DND-41 (cell line): ENCODE data around the gene PID1.

Experiments
- EZH2 ChIP-seq: IDR thresholded peaks from 3 replicates; pipeline ENCODE4 v1.6.1; 2012; ENCODE audit warnings: borderline replicate concordance, low read depth, mild to moderate bottlenecking, moderate library complexity, low read length, inconsistent platforms; ENCODE audit not compliant: severe bottlenecking
- TF ChIP-seq, protein P1 (sequence below): IDR thresholded peaks from 2 replicates; pipeline ENCODE4 v1.5.1; 2012; ENCODE audit warnings: borderline replicate concordance, low read length, moderate library complexity, mild to moderate bottlenecking; ENCODE audit not compliant: poor library complexity, severe bottlenecking; ENCODE audit errors: extremely low read depth

- TF ChIP-seq, protein P1, sequence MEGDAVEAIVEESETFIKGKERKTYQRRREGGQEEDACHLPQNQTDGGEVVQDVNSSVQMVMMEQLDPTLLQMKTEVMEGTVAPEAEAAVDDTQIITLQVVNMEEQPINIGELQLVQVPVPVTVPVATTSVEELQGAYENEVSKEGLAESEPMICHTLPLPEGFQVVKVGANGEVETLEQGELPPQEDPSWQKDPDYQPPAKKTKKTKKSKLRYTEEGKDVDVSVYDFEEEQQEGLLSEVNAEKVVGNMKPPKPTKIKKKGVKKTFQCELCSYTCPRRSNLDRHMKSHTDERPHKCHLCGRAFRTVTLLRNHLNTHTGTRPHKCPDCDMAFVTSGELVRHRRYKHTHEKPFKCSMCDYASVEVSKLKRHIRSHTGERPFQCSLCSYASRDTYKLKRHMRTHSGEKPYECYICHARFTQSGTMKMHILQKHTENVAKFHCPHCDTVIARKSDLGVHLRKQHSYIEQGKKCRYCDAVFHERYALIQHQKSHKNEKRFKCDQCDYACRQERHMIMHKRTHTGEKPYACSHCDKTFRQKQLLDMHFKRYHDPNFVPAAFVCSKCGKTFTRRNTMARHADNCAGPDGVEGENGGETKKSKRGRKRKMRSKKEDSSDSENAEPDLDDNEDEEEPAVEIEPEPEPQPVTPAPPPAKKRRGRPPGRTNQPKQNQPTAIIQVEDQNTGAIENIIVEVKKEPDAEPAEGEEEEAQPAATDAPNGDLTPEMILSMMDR = no peak
- TF ChIP-seq EZH2 = no peak
Measured at GRCh38 chr2:229267080-229267479, 4.0 kb downstream of the PID1 start.
